H1 (cell line): Measurements from ENCODE around the gene FYTTD1. TPM values are rescaled to one million over a fixed set of nuclear protein-coding genes. Genes with fewer than 3 reads are reported as not detected.

Experiments
- CTCF ChIA-PET: fragments of 300-600 bp; sonication (Branson Sonifier 250); formaldehyde crosslinking; loops from one replicate; lab custom pipeline; 2021; ENCODE audit not compliant: partially characterized antibody; lab: Charles Lee
- POLR2A ChIA-PET: fragments of 300-600 bp; sonication (Branson Sonifier 250); formaldehyde crosslinking; loops from one replicate; lab custom pipeline; 2021; ENCODE audit warnings: inconsistent platforms; ENCODE audit not compliant: partially characterized antibody; lab: Charles Lee
- DNase-seq, 2 experiments: peaks; one replicate each; pipeline versions ENCODE4 v3.0.0 to v3.0.0-alpha.2; 2010 to 2022; ENCODE audit warnings: low spot score in 2 of 2, low read depth in 1 of 2, mixed read lengths in 1 of 2
- FAIRE-seq: peaks from 2 replicates; lab custom pipeline; 2011; peaks lifted over from hg19 to GRCh38; lab: Jason Lieb, UNC
- H2AFZ ChIP-seq: 2 replicates; pipeline ENCODE4 v1.8.1; 2012; ENCODE audit warnings: low read length, inconsistent platforms
- H2AK5ac ChIP-seq: 2 replicates; pipeline ENCODE4 v1.6.1; 2013; ENCODE audit warnings: low read depth, low read length
- H2BK120ac ChIP-seq: replicated peaks from 2 replicates; pipeline ENCODE3; 2013; ENCODE audit warnings: low read depth, low read length, inconsistent platforms
- H2BK12ac ChIP-seq: 2 replicates; pipeline ENCODE4 v1.6.1; 2013; ENCODE audit warnings: low read depth, low read length
- H2BK15ac ChIP-seq: 2 replicates; pipeline ENCODE4 v1.6.1; 2013; ENCODE audit warnings: low read length
- H2BK20ac ChIP-seq: 2 replicates; pipeline ENCODE4 v1.6.1; 2013; ENCODE audit warnings: low read length
- H2BK5ac ChIP-seq: 2 replicates; pipeline ENCODE4 v1.6.1; 2013; ENCODE audit warnings: low read depth, low read length
- H3K14ac ChIP-seq: 2 replicates; pipeline ENCODE4 v1.6.1; 2013; ENCODE audit warnings: inconsistent platforms; ENCODE audit not compliant: insufficient read length
- H3K18ac ChIP-seq: 2 replicates; pipeline ENCODE4 v1.6.1; 2013; ENCODE audit warnings: low read length; ENCODE audit errors: extremely low read depth
- H3K23ac ChIP-seq: 2 replicates; pipeline ENCODE4 v1.6.1; 2013; ENCODE audit warnings: inconsistent platforms; ENCODE audit not compliant: insufficient read length
- H3K23me2 ChIP-seq: 2 replicates; pipeline ENCODE4 v1.6.1; 2013; ENCODE audit warnings: low read depth, low read length
- H3K27ac ChIP-seq: 2 replicates; pipeline ENCODE4 v1.6.1; 2011; ENCODE audit warnings: low read depth, low read length, inconsistent platforms
- H3K27me3 ChIP-seq, 4 experiments: replicated peaks in 1 of 4; 1 replicate in 1 of 4; 2 replicates in 3 of 4; pipeline versions ENCODE4 v1.6.1 to v1.8.1; 2011 to 2013; ENCODE audit warnings: low read length in 3 of 4, mild to moderate bottlenecking in 3 of 4, inconsistent platforms in 2 of 4, mixed read lengths in 2 of 4, moderate library complexity in 1 of 4; ENCODE audit not compliant: control insufficient read depth in 3 of 4, insufficient read depth in 3 of 4; ENCODE audit errors: extremely low read depth in 1 of 4
- H3K36me3 ChIP-seq, 4 experiments: 2 replicates each; pipeline versions ENCODE4 v1.6.1 to v1.8.1; 2011 to 2013; ENCODE audit warnings: mild to moderate bottlenecking in 4 of 4, low read length in 3 of 4, moderate library complexity in 2 of 4, control low read depth in 1 of 4, inconsistent platforms in 1 of 4; ENCODE audit not compliant: insufficient read depth in 4 of 4, control insufficient read depth in 2 of 4
- H3K4ac ChIP-seq: replicated peaks from 2 replicates; pipeline ENCODE3; 2013; ENCODE audit warnings: low read length, low read depth, mixed read lengths, inconsistent platforms; ENCODE audit not compliant: insufficient read length
- H3K4me1 ChIP-seq, 4 experiments: replicated peaks in 1 of 4; 1 replicate in 1 of 4; 2 replicates in 3 of 4; pipeline versions ENCODE4 v1.6.1 to v1.8.1; 2011 to 2013; ENCODE audit warnings: low read length in 3 of 4, inconsistent platforms in 2 of 4, mixed read lengths in 1 of 4; ENCODE audit not compliant: insufficient read depth in 4 of 4, control insufficient read depth in 3 of 4
- H3K4me2 ChIP-seq, 2 experiments: 2 replicates each; pipeline versions ENCODE4 v1.6.1 to v1.8.1; 2011 to 2013; ENCODE audit warnings: low read depth in 2 of 2, low read length in 2 of 2, control low read depth in 1 of 2, inconsistent platforms in 1 of 2, mild to moderate bottlenecking in 1 of 2; ENCODE audit not compliant: insufficient read depth in 1 of 2
- H3K4me3 ChIP-seq, 4 experiments: fragments of 200-600, 300-600 bp in 1 of 4; sonication (generic), shearing (Covaris generic), sonication (Bioruptor Twin) in 1 of 4; 2 replicates each; pipeline versions ENCODE4 v1.5.1 to v1.8.1; 2011 to 2016; ENCODE audit warnings: low read length in 4 of 4, low read depth in 3 of 4, control low read depth in 2 of 4, inconsistent platforms in 2 of 4, mild to moderate bottlenecking in 2 of 4, mixed read lengths in 1 of 4, moderate library complexity in 1 of 4; ENCODE audit not compliant: insufficient read depth in 2 of 4; ENCODE audit errors: extremely low read depth in 1 of 4
- H3K56ac ChIP-seq: replicated peaks from 2 replicates; pipeline ENCODE3; 2013; ENCODE audit warnings: low read depth, mild to moderate bottlenecking, mixed read lengths, low read length, inconsistent platforms; ENCODE audit not compliant: insufficient read length
- H3K79me1 ChIP-seq: 2 replicates; pipeline ENCODE4 v1.6.1; 2013; ENCODE audit warnings: low read depth, low read length, control low read depth
- H3K79me2 ChIP-seq, 2 experiments: 2 replicates each; pipeline versions ENCODE4 v1.6.1 to v1.8.1; 2012 to 2013; ENCODE audit warnings: low read length in 2 of 2, mild to moderate bottlenecking in 2 of 2, inconsistent platforms in 1 of 2; ENCODE audit not compliant: insufficient read depth in 2 of 2, control insufficient read depth in 1 of 2
- H3K9ac ChIP-seq, 4 experiments: replicated peaks in 1 of 4; 1 replicate in 1 of 4; 2 replicates in 3 of 4; pipeline versions ENCODE4 v1.6.1 to v1.8.1; 2011 to 2013; ENCODE audit warnings: low read depth in 3 of 4, low read length in 3 of 4, control low read depth in 2 of 4, mild to moderate bottlenecking in 2 of 4, moderate library complexity in 2 of 4, inconsistent platforms in 1 of 4; ENCODE audit errors: extremely low read depth in 1 of 4
- H3K9me3 ChIP-seq, 2 experiments: 2 replicates each; pipeline versions ENCODE4 v1.6.1 to v1.8.1; 2012 to 2013; ENCODE audit warnings: mild to moderate bottlenecking in 2 of 2, moderate library complexity in 2 of 2, control low read depth in 1 of 2, inconsistent platforms in 1 of 2, low read depth in 1 of 2, low read length in 1 of 2, mixed read lengths in 1 of 2; ENCODE audit not compliant: insufficient read depth in 2 of 2
- H4K20me1 ChIP-seq, 2 experiments: replicated peaks in 1 of 2; 2 replicates each; pipeline versions ENCODE3 to v1.8.1; 2011 to 2013; ENCODE audit warnings: inconsistent platforms in 2 of 2, low read length in 2 of 2, mild to moderate bottlenecking in 1 of 2; ENCODE audit not compliant: insufficient read depth in 2 of 2, control insufficient read depth in 1 of 2
- H4K5ac ChIP-seq: 2 replicates; pipeline ENCODE4 v1.6.1; 2013; ENCODE audit warnings: low read length, low read depth, mixed read lengths, inconsistent platforms; ENCODE audit not compliant: insufficient read length
- H4K8ac ChIP-seq: 2 replicates; pipeline ENCODE4 v1.8.0; 2013; ENCODE audit warnings: mild to moderate bottlenecking, moderate library complexity, low read length, inconsistent platforms; ENCODE audit not compliant: insufficient read depth; ENCODE audit errors: extremely low read depth
- H4K91ac ChIP-seq: replicated peaks from 2 replicates; pipeline ENCODE3; 2013; ENCODE audit warnings: low read length, mixed read lengths, inconsistent platforms; ENCODE audit not compliant: insufficient read length
- CEBPB ChIP-seq: IDR thresholded peaks from 2 replicates; pipeline ENCODE4 v1.6.1; 2012; ENCODE audit warnings: low read depth, low read length
- SP2 ChIP-seq: IDR thresholded peaks from 2 replicates; pipeline ENCODE4 v1.6.1; 2012; ENCODE audit warnings: mild to moderate bottlenecking, low read length, inconsistent platforms
- WGBS, 2 experiments: shearing (Covaris generic) in 1 of 2; methylation state at CpG; one replicate each; pipeline versions ENCODE4 v1.1.6 to v1.1.7; 2013 to 2015; ENCODE audit warnings: low lambda C conversion rate in 2 of 2, mixed read lengths in 2 of 2, inconsistent platforms in 1 of 2, low coverage in 1 of 2, missing lambda C conversion rate in 1 of 2; ENCODE audit not compliant: insufficient replicate concordance in 2 of 2, insufficient coverage in 1 of 2, insufficient read length in 1 of 2; ENCODE audit errors: extremely low coverage in 1 of 2, missing lambda C conversion rate in 1 of 2; 5-methylcytosine and 5-hydroxymethylcytosine counted together
- polyA plus RNA-seq, 7 experiments: library from polyadenylated mRNA; depleted of rRNA in 3 of 7; stranded (reverse) in 5 of 7; unstranded in 2 of 7; fragments of >200 nt in 5 of 7; fragments of 200-250 nt in 2 of 7; gene quantifications; 1 replicate in 5 of 7; 2 replicates in 1 of 7; 4 replicates in 1 of 7; pipeline versions ENCODE4 v1.2.1 to v1.2.3, GENCODE V29; 2011 to 2013; ENCODE audit warnings: missing spikeins in 2 of 7, mixed read lengths in 2 of 7
- total RNA-seq: library from RNA; stranded (reverse); fragmentation: NEBNext Ultra II Directional; extraction: Animal tissue kit (Norgen Biotek cat#: 25700); gene quantifications from 2 replicates; pipeline ENCODE4 v1.2.1, GENCODE V29; 2021

Gene FYTTD1
- total and polyA plus RNA-seq, 2 of the 8 experiments (the other 6 are each of a cell fraction or from before 2014, with no cell fraction given) = 3.1 to 24.4 TPM

DNA sequence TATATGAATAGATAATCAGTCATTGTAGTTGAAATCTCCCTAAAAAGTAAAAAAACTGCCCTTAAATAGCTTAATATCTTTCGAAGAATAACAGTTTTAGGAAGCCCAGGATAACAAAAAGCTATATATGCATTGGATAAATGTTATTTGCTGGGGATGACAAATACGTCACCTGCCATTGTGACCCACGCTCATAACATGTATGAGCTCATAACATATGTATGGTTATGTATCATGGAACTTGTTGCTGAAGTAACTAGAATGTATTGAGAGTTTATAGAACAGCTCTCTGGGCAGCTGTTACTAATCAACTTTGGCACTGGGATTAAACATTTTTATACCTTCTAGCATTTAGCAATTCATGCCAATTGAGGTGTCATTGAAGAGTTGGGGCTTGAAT lies 39.6 kb downstream of the FYTTD1 start:
- Histone ChIP-seq H2BK120ac (no peak overlapping the region), H3K23ac (no peak overlapping the region), H3K9me3 (no peaks in the 10 kb centered on the region), H2BK12ac (no peak overlapping the region), H2AFZ (no peak overlapping the region), H3K18ac (no peak overlapping the region), H4K5ac (no peak overlapping the region), H3K9ac (no peak overlapping the region), H3K56ac (no peak overlapping the region), H3K79me1 (no peaks in the 10 kb centered on the region), H3K4me3 (no peak overlapping the region), H3K27me3 (no peaks in the 10 kb centered on the region), H2BK5ac (no peak overlapping the region), H2AK5ac (no peak overlapping the region), H3K14ac (no peak overlapping the region), H3K23me2 (no peaks in the 10 kb centered on the region), H4K8ac (no peak overlapping the region), H3K36me3 (no peaks in the 10 kb centered on the region), H3K4ac (no peak overlapping the region), H3K4me1 (no peaks in the 10 kb centered on the region), H3K27ac (no peak overlapping the region), H3K4me2 (no peak overlapping the region), H4K91ac (no peak overlapping the region), H2BK20ac (no peak overlapping the region), H4K20me1 (no peaks in the 10 kb centered on the region), H3K79me2 (peaks cover 0 to 26% of the 10 kb centered on the region in 2 experiments; a peak in 3 of 4 replicates), H2BK15ac (no peak overlapping the region)
- ChIA-PET POLR2A (interaction anchor here (0.8 to 1.0 kb wide), 2 partner anchors 8 to 32 kb away, joined by 3 read pairs; no protein-coding TSS in a partner anchor), CTCF (interaction anchor here (1.4 to 1.9 kb wide), 2 partner anchors 12 to 14 kb away, joined by 5 read pairs; no protein-coding TSS in a partner anchor)
- FAIRE-seq = no peak
- TF ChIP-seq CEBPB (no peak), SP2 (no peak)
- WGBS, 2 experiments = 89% methylated on average over 3 of the region's 3 CpGs; no CpG with 5 or more reads in 1 of the 2 experiments
- DNase-seq = no peak
